ENCODE data around the gene BTN3A1. TPM values are rescaled to one million over a fixed set of nuclear protein-coding genes. Genes with fewer than 3 reads are reported as not detected.
"Not testable (repeated sequence)": the region's sequence is repeated elsewhere in the genome, so short reads cannot be mapped to it uniquely, and the experiment has no call there.

BTN3A1 gene
- total RNA-seq, 8 experiments from 2014 or later, result 3.3 to 40.3 (median 15.4) TPM

DNA sequence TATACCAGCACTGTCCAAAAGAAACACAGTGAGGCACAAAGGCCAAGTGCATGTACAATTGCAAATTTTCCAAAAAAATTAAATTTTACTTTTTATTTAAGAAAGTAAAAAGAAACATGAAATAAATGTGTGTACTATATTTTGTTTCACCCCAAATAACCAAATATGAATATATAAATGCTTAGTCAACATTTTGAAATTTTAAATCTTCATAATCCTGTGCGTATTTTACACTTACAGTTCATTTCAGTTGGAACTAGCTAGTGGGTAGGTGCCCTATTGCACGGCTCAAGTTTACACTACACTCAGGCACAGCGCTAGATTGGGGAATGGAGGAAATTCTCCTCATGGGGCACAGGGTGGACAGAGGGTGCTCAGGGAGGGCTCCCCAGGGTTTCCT, 20.3 kb downstream of the BTN3A1 start:
- peaks cover 0 to 6% of the 10 kb centered on the region in 2 donors for H3K4me1 ChIP-seq (replicated peaks in 1 of 2)
- ATAC-seq (replicated peaks in 6 of 8), result no peak
- no peak overlapping the region for H3K27ac ChIP-seq
- 83 to 100% (median 90%) methylated on average over 1 to 3 of the region's 3 CpGs for WGBS, 10 experiments
- in situ Hi-C loops (cut with MboI; ENCODE audit: low pct_unique_long_range_greater_than_20kb in 2 of 9, low sequenced_read_pairs in 9 of 9, unreplicated experiment in 9 of 9), result no loop called here
- H3K4me3 ChIP-seq, result no peak overlapping the region

- in situ Hi-C loops (cut with MboI; ENCODE audit: low pct_unique_long_range_greater_than_20kb in 2 of 9, low sequenced_read_pairs in 9 of 9, unreplicated experiment in 9 of 9), result no loop called here
- Histone ChIP-seq H3K27ac (no peak overlapping the region), H3K4me3 (no peak overlapping the region), H3K4me1 (replicated peaks in 1 of 2) (no peaks in the 10 kb centered on the region)
- no peak for ATAC-seq (replicated peaks in 6 of 8)
- WGBS, 10 experiments, result 78 to 100% (median 98%) methylated on average over 1 to 5 of the region's 5 CpGs; no CpG with 5 or more reads in 1 of the 10 experiments
Measured at GRCh38 chr6:26426691-26427450, 24.8 kb downstream of the BTN3A1 start.

DNA sequence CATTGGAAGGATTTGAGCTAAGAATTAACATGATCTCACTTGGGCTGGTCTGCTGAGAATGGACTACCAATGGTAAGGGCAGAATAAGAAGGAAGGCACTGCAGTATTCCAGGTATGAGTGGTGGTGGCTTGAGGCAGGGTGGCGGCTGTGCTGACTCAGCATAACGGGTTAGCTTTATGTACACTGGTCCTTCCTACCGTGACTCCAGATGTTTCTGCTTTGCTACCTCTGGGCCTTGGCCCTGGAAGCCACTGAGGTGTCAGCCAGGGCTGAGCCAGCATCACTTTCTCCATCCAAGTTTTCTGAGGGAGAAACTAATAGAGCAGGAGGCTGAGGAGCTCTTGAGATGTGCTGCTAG, 25.4 kb downstream of the BTN3A1 start:
- WGBS, 10 experiments, result 76 to 100% (median 96%) methylated on average over 1 to 3 of the region's 3 CpGs; no CpG with 5 or more reads in 2 of the 10 experiments
- Histone ChIP-seq H3K4me3 (no peak overlapping the region), H3K27ac (no peak overlapping the region), H3K4me1 (replicated peaks in 1 of 2) (no peaks in the 10 kb centered on the region)
- no peak for ATAC-seq (replicated peaks in 6 of 8)
- in situ Hi-C loops (cut with MboI; ENCODE audit: low pct_unique_long_range_greater_than_20kb in 2 of 9, low sequenced_read_pairs in 9 of 9, unreplicated experiment in 9 of 9), result no loop called here

DNA sequence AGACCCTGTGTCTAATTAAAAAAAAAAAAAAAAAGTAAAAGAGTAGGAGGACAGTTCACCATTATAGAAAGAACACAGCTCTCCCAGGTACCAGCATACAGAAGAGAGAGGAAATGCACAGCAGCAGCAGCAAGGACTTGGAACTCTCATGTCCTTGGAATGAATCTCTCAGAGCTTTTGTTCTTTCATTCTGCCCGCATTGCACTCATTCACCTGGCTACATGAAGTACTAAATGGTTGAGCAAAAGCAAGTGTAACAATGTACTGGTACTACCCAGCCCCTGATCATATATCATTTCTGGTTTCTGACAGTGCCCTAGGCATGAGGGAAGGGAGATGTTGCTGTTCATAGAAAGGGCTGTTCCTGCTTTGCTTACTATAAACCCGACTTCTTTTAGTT, 26.1 kb downstream of the BTN3A1 start:
- no peak for ATAC-seq (replicated peaks in 6 of 8)
- in situ Hi-C loops (cut with MboI; ENCODE audit: low pct_unique_long_range_greater_than_20kb in 2 of 9, low sequenced_read_pairs in 9 of 9, unreplicated experiment in 9 of 9), result no loop called here
- no peak overlapping the region for H3K27ac ChIP-seq
- H3K4me3 ChIP-seq, result no peak overlapping the region
- WGBS, 10 experiments, result 78 to 100% (median 89%) methylated on average over 1 to 2 of the region's 2 CpGs; no CpG with 5 or more reads in 2 of the 10 experiments
- no peaks in the 10 kb centered on the region for H3K4me1 ChIP-seq (replicated peaks in 1 of 2)

- ATAC-seq (replicated peaks in 6 of 8), result no peak
- no peak overlapping the region for H3K4me3 ChIP-seq
- H3K27ac ChIP-seq, result no peak overlapping the region
- H3K4me1 ChIP-seq (replicated peaks in 1 of 2), result no peaks in the 10 kb centered on the region
- in situ Hi-C loops (cut with MboI; ENCODE audit: low pct_unique_long_range_greater_than_20kb in 2 of 9, low sequenced_read_pairs in 9 of 9, unreplicated experiment in 9 of 9), result no loop called here
- WGBS, 10 experiments, result 80 to 100% (median 81%) methylated on average over 1 to 4 of the region's 5 CpGs; no CpG with 5 or more reads in 5 of the 10 experiments
Measured at GRCh38 chr6:26430787-26431186, 28.7 kb downstream of the BTN3A1 start.

DNA sequence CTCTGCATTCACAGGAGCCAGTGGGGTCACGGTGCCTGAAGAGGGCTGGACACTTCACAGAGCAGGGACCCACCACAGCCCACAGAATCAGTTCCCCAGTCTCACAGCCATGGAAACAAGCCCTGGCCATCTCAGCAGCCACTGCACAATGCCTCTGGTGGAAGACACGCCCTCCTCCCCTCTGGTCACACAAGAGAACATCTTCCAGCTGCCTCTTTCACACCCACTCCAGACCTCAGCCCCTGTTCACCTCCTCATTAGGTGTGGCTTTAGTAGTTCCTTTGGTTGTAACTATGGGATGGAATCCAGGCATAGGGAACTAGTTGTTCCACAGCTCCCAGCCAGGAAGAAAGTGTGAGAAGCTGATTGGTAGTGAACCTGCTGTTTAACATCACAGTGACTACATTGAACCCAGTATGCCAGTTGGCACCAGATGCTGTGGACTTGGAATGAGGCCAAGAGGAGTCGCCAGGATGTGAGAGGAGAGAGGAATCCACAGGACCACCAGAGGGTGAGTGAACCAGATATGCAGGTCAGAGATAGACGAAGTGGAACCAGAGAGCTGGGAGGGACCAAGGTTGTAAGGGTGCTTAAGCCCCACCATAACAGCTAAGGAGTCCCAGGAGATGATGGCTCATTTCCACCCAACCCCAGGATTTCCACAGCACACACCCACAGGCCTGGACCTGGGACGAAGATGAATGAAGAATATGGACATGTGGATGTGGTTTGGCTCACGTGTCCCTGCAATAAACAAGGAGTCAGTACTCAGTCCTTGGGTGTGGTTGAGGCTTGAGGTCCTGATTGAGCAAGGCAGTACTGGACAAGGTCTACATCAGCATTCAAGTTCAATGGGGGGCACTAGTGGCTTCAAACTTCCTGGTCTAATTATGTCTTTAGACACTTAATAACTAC, 29.4 kb downstream of the BTN3A1 start:
- no peaks in the 10 kb centered on the region for H3K4me1 ChIP-seq (replicated peaks in 1 of 2)
- no peak overlapping the region for H3K4me3 ChIP-seq
- in situ Hi-C loops (cut with MboI; ENCODE audit: low pct_unique_long_range_greater_than_20kb in 2 of 9, low sequenced_read_pairs in 9 of 9, unreplicated experiment in 9 of 9), result no loop called here
- H3K27ac ChIP-seq, result no peak overlapping the region
- peak in 3 of 8 experiments; percentile 79 to 98 (median 98) for ATAC-seq (replicated peaks in 6 of 8)
- WGBS, 10 experiments, result 0 to 96% (median 65%) methylated on average over 1 to 6 of the region's 6 CpGs; no CpG with 5 or more reads in 4 of the 10 experiments

DNA sequence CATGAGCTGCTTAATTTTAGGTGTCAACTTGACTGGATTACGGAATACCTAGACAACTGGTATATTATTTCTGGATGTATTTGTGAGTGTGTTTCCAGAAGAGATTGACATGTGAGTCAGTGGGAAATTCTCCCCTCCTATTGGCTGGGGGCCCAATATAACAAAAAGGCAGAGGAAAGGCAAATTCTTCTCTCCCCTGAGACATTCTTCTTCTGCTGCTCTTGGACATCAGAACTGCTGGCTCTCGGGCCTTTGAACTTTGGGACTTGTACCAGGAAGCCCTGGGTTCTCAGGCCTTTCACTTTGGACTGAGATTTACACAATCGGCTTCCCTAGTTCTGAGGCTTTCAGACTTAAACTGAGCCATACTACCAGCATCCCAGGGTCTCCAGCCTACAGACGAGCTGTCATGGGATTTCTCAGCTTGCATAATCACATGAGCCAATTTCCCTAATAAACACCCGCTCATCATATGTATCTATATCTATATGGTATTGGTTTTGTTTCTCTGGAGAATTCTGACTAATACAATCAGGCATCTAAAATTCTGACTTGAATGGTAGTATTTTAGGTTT, 30.6 kb downstream of the BTN3A1 start:
- H3K27ac ChIP-seq, result no peak overlapping the region
- in situ Hi-C loops (cut with MboI; ENCODE audit: low pct_unique_long_range_greater_than_20kb in 2 of 9, low sequenced_read_pairs in 9 of 9, unreplicated experiment in 9 of 9), result no loop called here
- no peak for ATAC-seq (replicated peaks in 6 of 8)

DNA sequence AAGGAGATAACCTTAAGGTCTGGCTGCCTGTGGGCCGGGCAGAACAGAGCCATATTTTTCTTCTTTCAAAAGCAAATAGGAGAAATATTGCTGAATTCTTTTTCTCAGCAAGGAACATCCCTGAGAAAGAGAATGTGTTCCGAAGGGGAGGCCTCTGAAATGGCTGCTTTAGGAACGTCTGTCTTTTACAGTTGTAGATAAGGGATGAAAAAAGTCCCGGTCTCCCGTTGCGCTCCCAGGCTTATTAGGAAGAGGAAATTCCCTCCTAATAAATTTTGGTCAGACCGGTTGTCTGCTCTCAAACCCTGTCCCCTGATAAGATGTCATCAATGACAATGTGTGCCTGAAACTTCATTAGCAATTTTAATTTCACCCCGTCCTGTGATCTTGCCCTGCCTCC, 31.6 kb downstream of the BTN3A1 start:
- ATAC-seq (replicated peaks in 6 of 8); H3K4me3 ChIP-seq; H3K27ac ChIP-seq; H3K4me1 ChIP-seq (replicated peaks in 1 of 2); in situ Hi-C loops (cut with MboI; ENCODE audit: low pct_unique_long_range_greater_than_20kb in 2 of 9, low sequenced_read_pairs in 9 of 9, unreplicated experiment in 9 of 9): not testable (repeated sequence)
- WGBS, 10 experiments, result 78 to 100% (median 93%) methylated on average over 1 to 8 of the region's 8 CpGs; no CpG with 5 or more reads in 2 of the 10 experiments

More for the DNA sequence above, 30.6 kb downstream of the BTN3A1 start:
- 80 to 100% (median 98%) methylated on average over 1 to 4 of the region's 5 CpGs for WGBS, 10 experiments
- H3K4me1 ChIP-seq (replicated peaks in 1 of 2), result no peaks in the 10 kb centered on the region
- no peak overlapping the region for H3K4me3 ChIP-seq

DNA sequence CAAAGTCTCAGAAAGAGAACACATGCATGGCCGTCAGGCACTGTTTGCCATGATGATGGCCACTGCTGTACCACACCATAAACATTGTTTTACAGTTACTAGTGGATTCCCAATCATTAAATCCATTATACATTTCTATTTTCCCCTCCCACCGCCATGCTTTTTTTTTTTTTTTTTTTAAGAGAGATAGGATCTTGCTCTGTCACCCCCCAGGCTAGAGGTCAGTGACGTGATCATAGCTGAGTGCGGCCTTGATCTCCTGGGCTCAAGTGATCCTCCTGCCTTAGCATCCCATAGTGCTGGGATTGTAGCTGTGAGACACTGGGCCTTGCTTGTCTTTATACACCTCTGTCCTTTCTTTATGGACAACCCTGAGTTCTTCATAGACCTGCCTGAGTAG, 33.9 kb downstream of the BTN3A1 start:
- no peak overlapping the region for H3K4me3 ChIP-seq
- WGBS, 10 experiments, result 63 to 100% (median 84%) methylated on average over 1 to 4 of the region's 4 CpGs; no CpG with 5 or more reads in 1 of the 10 experiments
- no peak overlapping the region for H3K27ac ChIP-seq
- no peak for ATAC-seq (replicated peaks in 6 of 8)
- peaks cover 2 to 4% of the 10 kb centered on the region in 2 donors for H3K4me1 ChIP-seq (replicated peaks in 1 of 2)
- in situ Hi-C loops (cut with MboI; ENCODE audit: low pct_unique_long_range_greater_than_20kb in 2 of 9, low sequenced_read_pairs in 9 of 9, unreplicated experiment in 9 of 9), result no loop called here

GRCh38 chr6:26437550-26437949, 35.5 kb downstream of the BTN3A1 start:
- 43 to 83% (median 80%) methylated on average over 1 of the region's 1 CpG; no CpG with 5 or more reads in 7 of the 10 experiments for WGBS, 10 experiments
- Histone ChIP-seq H3K27ac (no peak overlapping the region), H3K4me1 (replicated peaks in 1 of 2) (peaks cover 2 to 4% of the 10 kb centered on the region in 2 donors), H3K4me3 (no peak overlapping the region)
- in situ Hi-C loops (cut with MboI; ENCODE audit: low pct_unique_long_range_greater_than_20kb in 2 of 9, low sequenced_read_pairs in 9 of 9, unreplicated experiment in 9 of 9), result no loop called here
- ATAC-seq (replicated peaks in 6 of 8), result no peak

- no peak overlapping the region for H3K27ac ChIP-seq
- in situ Hi-C loops (cut with MboI; ENCODE audit: low pct_unique_long_range_greater_than_20kb in 2 of 9, low sequenced_read_pairs in 9 of 9, unreplicated experiment in 9 of 9), result no loop called here
- WGBS, 10 experiments, result 92 to 100% (median 100%) methylated on average over 1 of the region's 1 CpG; no CpG with 5 or more reads in 3 of the 10 experiments
Measured at GRCh38 chr6:26438000-26438399, 35.9 kb downstream of the BTN3A1 start.

DNA sequence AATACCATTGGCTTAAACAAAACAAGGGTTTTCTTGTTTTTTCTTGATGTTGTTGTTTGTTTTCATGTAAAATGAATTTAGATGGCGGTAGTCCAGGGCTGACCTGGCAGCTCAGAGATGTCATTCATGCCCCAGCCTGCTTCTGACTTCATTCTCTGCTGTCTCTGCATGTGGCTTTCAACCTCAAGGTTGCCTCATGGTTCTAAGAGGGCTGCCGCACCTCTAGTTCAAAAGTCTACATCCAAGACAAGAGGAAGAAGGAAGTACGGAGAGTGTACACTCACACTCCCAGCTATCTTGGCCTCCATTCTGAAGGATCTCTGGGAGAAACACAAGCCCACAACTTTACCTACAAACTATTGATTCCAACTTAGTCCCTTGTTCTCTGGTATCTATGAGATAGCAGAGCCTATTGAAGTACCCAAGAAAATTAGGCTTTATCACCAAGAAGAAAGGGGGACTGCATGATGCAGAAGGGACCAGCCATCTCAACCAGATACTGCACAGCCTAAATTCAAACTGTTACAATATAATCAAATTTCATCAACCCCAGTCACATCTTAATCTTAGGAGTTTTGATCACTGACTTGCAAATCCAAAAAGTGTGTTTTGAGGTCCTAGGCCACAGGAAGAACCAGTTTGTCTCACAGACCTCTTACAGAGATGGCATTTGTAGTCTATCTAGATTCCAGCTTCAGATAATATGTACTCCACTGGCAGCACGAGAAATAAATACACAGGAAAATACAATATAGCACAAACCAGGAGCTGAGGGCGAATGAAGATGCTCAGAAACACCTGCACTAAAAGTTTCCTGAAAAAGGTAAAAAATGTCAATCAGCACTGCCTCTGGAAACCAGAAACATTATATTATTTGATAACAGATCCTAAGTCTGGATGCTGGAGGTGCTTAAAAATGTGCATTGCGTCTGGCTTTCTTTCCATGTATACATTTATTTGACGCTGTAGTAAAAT, 37.4 kb downstream of the BTN3A1 start:
- no peak overlapping the region for H3K27ac ChIP-seq
- ATAC-seq (replicated peaks in 6 of 8), result no peak
- H3K4me1 ChIP-seq (replicated peaks in 1 of 2), result peaks cover 2 to 4% of the 10 kb centered on the region in 2 donors
- no peak overlapping the region for H3K4me3 ChIP-seq
- WGBS, 10 experiments, result 33 to 100% (median 84%) methylated on average over 1 to 7 of the region's 7 CpGs
- in situ Hi-C loops (cut with MboI; ENCODE audit: low pct_unique_long_range_greater_than_20kb in 2 of 9, low sequenced_read_pairs in 9 of 9, unreplicated experiment in 9 of 9), result no loop called here

More at GRCh38 chr6:26438000-26438399, 35.9 kb downstream of the BTN3A1 start:
- H3K4me3 ChIP-seq, result no peak overlapping the region
- ATAC-seq (replicated peaks in 6 of 8), result no peak
- H3K4me1 ChIP-seq (replicated peaks in 1 of 2), result peaks cover 2 to 4% of the 10 kb centered on the region in 2 donors

Data from motor neuron (in vitro differentiated cells).